ENCODE results near the gene TRIM65. TPM values are rescaled to one million over a fixed set of nuclear protein-coding genes. Genes with fewer than 3 reads are reported as not detected.

The TRIM65 gene
- total and polyA plus RNA-seq, 2 of the 13 experiments (the other 11 are each of a cell fraction or from before 2014, with no cell fraction given): 10.3 to 22.4 TPM

DNA sequence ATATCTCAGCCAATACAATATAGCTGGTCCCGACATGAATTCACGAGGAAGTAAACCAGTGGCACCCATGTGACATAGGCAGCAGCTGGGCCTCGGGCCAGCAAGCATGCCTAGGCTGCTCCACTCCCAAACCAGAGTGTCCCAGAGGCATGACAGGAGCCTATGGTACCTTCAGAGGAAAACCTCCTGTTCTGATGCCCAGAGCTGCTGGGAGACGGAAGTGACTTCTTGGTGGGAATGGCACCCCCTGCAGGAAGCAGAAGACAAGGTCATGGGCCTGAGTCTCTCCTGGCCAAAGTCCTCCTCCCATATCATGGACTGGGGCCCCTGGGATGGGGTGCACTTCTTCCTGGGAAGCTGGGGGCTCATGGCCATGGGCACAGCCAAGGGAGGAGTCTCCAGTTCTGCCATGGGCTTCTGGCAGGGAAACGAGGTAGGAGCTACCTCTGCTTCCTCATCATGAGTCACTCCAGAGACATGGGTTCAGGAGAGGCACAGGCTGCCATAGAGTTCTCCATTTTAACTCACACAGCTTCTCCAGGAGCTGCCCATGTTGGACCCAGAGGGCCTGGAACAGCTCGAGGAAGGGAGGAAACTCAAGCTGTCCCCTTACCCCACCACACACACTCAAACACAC lies 30.7 kb upstream of the TRIM65 start (continued):
- TF ChIP-seq ZNF709 (CRISPR knock-in tag; IDR thresholded peaks at IDR 0.05): no peak
- peak; percentile 58 for TF ChIP-seq ZNF883 (CRISPR knock-in tag; IDR thresholded peaks at IDR 0.05; ENCODE audit: not compliant biosample characterization)
- TF ChIP-seq REXO4 (CRISPR knock-in tag; IDR thresholded peaks at IDR 0.05; ENCODE audit: borderline replicate concordance): no peak
- peak; percentile 59; the same call in 1 of the 2 replicates for TF ChIP-seq ETV5 (CRISPR knock-in tag; IDR thresholded peaks at IDR 0.05; ENCODE audit: borderline replicate concordance)
- TF ChIP-seq HDAC1 (CRISPR knock-in tag; IDR thresholded peaks at IDR 0.05): no peak
- TF ChIP-seq, protein P1, sequence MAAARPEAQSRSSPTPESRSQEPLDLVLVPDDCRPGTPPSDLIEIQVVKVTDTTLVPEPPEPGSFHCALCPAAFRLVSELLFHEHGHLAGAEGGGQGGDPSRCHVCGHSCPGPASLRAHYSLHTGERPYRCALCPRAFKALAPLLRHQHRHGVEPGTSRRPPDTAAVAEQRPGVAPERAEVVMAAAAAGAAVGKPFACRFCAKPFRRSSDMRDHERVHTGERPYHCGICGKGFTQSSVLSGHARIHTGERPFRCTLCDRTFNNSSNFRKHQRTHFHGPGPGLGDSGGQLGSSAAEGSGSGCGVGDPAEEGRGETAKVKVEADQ (CRISPR knock-in tag; IDR thresholded peaks at IDR 0.05; ENCODE audit: borderline replicate concordance): peak; percentile 64; the same call in 1 of the 2 replicates
- TF ChIP-seq, protein P2, sequence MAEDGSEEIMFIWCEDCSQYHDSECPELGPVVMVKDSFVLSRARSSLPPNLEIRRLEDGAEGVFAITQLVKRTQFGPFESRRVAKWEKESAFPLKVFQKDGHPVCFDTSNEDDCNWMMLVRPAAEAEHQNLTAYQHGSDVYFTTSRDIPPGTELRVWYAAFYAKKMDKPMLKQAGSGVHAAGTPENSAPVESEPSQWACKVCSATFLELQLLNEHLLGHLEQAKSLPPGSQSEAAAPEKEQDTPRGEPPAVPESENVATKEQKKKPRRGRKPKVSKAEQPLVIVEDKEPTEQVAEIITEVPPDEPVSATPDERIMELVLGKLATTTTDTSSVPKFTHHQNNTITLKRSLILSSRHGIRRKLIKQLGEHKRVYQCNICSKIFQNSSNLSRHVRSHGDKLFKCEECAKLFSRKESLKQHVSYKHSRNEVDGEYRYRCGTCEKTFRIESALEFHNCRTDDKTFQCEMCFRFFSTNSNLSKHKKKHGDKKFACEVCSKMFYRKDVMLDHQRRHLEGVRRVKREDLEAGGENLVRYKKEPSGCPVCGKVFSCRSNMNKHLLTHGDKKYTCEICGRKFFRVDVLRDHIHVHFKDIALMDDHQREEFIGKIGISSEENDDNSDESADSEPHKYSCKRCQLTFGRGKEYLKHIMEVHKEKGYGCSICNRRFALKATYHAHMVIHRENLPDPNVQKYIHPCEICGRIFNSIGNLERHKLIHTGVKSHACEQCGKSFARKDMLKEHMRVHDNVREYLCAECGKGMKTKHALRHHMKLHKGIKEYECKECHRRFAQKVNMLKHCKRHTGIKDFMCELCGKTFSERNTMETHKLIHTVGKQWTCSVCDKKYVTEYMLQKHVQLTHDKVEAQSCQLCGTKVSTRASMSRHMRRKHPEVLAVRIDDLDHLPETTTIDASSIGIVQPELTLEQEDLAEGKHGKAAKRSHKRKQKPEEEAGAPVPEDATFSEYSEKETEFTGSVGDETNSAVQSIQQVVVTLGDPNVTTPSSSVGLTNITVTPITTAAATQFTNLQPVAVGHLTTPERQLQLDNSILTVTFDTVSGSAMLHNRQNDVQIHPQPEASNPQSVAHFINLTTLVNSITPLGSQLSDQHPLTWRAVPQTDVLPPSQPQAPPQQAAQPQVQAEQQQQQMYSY (CRISPR knock-in tag; IDR thresholded peaks at IDR 0.05): no peak
- TF ChIP-seq, protein P3, sequence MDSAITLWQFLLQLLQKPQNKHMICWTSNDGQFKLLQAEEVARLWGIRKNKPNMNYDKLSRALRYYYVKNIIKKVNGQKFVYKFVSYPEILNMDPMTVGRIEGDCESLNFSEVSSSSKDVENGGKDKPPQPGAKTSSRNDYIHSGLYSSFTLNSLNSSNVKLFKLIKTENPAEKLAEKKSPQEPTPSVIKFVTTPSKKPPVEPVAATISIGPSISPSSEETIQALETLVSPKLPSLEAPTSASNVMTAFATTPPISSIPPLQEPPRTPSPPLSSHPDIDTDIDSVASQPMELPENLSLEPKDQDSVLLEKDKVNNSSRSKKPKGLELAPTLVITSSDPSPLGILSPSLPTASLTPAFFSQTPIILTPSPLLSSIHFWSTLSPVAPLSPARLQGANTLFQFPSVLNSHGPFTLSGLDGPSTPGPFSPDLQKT (CRISPR knock-in tag; IDR thresholded peaks at IDR 0.05; ENCODE audit: borderline replicate concordance): no peak
- TF ChIP-seq SCMH1 (CRISPR knock-in tag; IDR thresholded peaks at IDR 0.05; ENCODE audit: borderline replicate concordance): no peak
- TF ChIP-seq ZBTB7B (CRISPR knock-in tag; IDR thresholded peaks at IDR 0.05): 0 out of 2 replicates have a peak, but pooled peaks have one; percentile 37
- 0 out of 2 replicates have a peak, but pooled peaks have one; percentile 23 for TF ChIP-seq GATAD2A (CRISPR knock-in tag; IDR thresholded peaks at IDR 0.05)
- TF ChIP-seq, protein P4, sequence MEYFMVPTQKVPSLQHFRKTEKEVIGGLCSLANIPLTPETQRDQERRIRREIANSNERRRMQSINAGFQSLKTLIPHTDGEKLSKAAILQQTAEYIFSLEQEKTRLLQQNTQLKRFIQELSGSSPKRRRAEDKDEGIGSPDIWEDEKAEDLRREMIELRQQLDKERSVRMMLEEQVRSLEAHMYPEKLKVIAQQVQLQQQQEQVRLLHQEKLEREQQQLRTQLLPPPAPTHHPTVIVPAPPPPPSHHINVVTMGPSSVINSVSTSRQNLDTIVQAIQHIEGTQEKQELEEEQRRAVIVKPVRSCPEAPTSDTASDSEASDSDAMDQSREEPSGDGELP (IDR thresholded peaks at IDR 0.05; ENCODE audit: borderline replicate concordance, low read depth): no peak
- no peak for TF ChIP-seq AGO1 (IDR thresholded peaks at IDR 0.05; ENCODE audit: low read depth, low read length, poor library complexity, severe bottlenecking)
- no peak for TF ChIP-seq ASH2L (IDR thresholded peaks at IDR 0.05; ENCODE audit: insufficient read length, low read depth, low read length)
- TF ChIP-seq, protein P5, sequence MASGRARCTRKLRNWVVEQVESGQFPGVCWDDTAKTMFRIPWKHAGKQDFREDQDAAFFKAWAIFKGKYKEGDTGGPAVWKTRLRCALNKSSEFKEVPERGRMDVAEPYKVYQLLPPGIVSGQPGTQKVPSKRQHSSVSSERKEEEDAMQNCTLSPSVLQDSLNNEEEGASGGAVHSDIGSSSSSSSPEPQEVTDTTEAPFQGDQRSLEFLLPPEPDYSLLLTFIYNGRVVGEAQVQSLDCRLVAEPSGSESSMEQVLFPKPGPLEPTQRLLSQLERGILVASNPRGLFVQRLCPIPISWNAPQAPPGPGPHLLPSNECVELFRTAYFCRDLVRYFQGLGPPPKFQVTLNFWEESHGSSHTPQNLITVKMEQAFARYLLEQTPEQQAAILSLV (CRISPR knock-in tag; IDR thresholded peaks at IDR 0.05; ENCODE audit: borderline replicate concordance): no peak
- TF ChIP-seq ELF3 (CRISPR knock-in tag; IDR thresholded peaks at IDR 0.05): 0 out of 2 replicates have a peak, but pooled peaks have one; percentile 23
- TF ChIP-seq SALL1 (CRISPR knock-in tag; IDR thresholded peaks at IDR 0.05): peak; percentile 24; the same call in 1 of the 2 replicates
- TF ChIP-seq, protein P6, sequence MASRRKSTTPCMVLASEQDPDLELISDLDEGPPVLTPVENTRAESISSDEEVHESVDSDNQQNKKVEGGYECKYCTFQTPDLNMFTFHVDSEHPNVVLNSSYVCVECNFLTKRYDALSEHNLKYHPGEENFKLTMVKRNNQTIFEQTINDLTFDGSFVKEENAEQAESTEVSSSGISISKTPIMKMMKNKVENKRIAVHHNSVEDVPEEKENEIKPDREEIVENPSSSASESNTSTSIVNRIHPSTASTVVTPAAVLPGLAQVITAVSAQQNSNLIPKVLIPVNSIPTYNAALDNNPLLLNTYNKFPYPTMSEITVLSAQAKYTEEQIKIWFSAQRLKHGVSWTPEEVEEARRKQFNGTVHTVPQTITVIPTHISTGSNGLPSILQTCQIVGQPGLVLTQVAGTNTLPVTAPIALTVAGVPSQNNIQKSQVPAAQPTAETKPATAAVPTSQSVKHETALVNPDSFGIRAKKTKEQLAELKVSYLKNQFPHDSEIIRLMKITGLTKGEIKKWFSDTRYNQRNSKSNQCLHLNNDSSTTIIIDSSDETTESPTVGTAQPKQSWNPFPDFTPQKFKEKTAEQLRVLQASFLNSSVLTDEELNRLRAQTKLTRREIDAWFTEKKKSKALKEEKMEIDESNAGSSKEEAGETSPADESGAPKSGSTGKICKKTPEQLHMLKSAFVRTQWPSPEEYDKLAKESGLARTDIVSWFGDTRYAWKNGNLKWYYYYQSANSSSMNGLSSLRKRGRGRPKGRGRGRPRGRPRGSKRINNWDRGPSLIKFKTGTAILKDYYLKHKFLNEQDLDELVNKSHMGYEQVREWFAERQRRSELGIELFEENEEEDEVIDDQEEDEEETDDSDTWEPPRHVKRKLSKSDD (CRISPR knock-in tag; IDR thresholded peaks at IDR 0.05; ENCODE audit: low read depth): no peak

All from HepG2 (cell line).